GM19193 (cell line): Measurements from ENCODE around the gene TRPM3.

Experiments
- POLR2A ChIP-seq: IDR thresholded peaks from 4 replicates; pipeline ENCODE4 v1.6.1; 2011; ENCODE audit not compliant: insufficient read depth, insufficient read length; ENCODE audit errors: extremely low read depth

TRPM3 gene

DNA sequence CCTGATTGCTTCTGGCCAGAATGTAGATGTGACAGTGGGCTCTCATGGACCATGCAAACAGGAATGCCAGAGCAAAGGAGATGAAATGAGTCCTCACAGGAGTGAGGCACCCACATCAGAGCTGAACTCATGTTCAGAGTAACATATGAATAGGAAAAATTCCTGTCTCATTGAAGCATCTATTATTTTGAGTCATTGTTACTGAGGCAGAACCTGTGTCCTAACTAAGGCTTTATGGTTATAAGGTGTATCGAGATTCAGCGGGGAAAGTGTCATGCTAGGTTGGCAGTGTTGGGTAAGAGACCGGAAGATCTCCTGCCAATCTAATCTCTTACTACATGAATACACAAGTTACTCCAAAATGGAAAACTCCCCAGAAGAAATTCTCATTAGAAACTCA, 304.1 kb downstream of the TRPM3 start:
- no peak for TF ChIP-seq POLR2A

GRCh38 chr9:70816891-70817290, 304.5 kb downstream of the TRPM3 start:
- TF ChIP-seq POLR2A, result no peak

DNA sequence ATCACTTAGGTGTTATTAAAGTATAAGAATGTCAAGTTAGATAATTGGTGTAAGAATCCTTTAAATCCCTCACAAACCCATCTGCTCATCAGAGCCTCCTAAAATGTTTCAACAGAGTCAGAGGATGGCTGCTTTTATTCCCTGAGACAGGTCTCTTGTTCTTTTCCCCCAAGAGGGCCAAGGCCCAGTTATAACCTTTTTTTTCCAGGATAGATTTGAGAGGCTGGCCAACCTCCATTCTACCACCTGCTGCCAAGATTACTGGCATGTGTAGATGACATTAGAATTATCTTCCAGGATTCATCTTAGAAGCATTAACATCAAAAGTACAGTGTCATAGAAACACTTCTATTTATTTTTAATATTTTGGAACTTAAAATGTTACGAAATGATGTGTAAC, 305.1 kb downstream of the TRPM3 start:
- TF ChIP-seq POLR2A, result no peak

GRCh38 chr9:70814597-70814996, 306.8 kb downstream of the TRPM3 start:
- no peak for TF ChIP-seq POLR2A

GRCh38 chr9:70813141-70813540, 308.3 kb downstream of the TRPM3 start:
- TF ChIP-seq POLR2A, result no peak

DNA sequence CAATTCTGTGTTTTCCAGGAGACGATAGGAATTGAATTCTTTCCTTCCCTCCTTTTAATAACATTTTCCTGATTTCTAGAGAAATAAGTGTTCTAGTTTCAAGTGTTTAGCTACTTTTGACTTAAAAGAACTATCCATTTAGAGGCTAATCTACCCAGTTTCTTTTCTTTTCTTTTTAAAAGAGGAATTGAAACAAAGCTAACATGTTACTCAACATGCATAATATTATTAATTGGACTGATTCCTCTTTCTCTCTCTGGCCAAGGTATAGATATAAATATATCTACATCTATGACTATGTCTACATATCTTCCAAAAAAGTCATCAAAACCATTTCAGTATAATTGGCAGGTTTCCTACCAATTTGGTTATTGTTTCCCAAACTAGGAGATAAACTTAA, 309.8 kb downstream of the TRPM3 start:
- no peak for TF ChIP-seq POLR2A

DNA sequence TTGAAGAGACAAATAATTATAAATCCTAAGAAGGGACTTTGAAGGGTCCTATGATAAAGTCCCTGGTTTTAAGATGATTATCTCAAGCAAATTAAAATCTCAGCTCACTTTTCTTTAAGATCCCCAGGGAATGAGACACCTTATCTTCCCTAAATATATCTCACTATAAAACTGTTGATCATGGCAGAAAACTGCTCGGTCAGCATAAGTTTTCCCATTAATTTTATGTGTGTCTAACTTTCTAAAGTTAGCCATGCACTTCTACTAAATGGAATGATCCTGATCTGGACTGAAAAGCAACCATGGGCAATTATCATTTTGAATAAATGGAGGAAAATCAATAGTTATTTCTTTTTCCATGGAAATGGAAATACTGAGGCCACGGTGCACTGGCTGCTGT, 314.5 kb downstream of the TRPM3 start:
- no peak for TF ChIP-seq POLR2A

DNA sequence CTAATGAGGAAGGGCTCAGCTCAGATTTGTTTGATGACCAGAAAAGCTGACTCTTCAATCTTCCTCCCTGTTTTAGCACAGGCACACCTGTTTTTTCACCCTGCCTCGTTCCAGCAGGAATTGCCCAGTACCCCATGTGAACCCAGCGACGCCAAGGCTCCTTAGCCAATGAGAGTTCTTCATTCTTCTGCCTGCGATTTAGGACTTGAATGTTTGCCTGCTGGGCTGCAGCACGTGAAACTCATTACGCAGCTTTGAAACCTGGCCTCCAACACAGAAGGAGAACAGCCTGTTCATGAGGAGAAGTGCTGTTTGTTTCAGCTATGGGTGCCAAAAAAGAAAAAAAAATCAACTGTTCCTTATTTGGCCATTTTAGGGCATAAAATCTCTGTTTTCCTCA, 315.5 kb downstream of the TRPM3 start:
- no peak for TF ChIP-seq POLR2A

DNA sequence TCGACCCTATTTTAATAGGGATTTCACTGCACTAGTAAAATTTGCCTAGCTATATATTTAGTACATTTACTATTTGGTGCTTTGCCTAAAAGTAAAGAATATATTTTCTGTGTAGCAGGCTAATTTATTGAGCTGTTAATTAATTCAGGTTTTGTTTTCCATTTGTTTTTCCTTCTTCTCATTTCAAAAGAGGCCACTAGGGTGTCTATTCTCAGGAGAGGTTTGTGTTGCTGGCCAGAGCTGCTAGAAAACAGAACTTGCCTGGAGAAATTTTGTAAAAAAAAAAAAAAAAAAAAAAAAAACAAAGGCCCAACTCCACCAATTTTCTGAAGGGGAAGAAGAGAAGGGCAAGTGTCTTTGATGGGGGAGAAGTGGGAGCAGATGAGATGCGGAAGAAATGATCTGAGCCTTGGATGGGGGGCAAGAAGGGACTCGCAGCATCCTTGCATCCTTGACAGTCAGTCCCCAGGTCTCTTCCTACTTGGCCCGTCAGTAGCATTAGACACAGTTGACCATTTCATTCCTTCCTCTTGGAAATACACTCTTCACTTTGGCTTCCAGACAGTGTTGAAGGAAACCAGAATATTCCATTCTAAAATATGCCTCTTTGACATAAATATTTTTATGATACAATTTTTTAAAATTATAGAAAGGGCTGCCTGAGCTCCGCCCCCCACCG, 318.5 kb downstream of the TRPM3 start:
- TF ChIP-seq POLR2A, result no peak

- TF ChIP-seq POLR2A, result no peak
These were observed 319.2 kb downstream of the TRPM3 start for GRCh38 chr9:70802206-70802605.

DNA sequence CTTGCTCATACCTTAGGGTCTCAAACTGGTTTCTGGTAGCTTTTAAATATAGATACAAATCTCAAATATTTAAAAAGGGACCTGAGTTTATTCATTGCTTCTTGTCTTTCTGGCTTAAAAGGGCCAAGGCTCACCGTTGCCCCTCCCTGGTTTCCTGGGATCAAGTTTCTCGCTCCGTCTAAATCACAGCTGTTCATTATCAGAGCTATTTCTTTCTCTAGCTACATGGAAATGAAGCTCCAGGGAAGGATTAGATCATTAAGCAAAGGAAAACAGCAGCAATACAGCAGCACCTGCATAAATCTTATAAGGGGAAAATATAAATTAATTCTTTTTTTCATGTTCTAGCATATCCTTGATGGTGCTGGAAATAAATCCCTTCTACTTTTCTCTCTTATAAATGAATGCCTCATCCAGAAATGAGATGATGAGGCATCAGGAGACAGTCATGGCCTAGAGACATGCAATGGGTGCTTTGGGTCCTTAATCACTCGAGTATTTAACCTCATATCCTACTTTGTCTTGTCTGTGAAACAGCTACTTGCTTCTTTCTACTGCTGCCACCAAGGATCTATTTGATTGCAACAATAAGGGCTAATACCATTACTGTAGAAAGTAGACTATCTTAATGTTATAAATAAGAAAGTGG, 320.1 kb downstream of the TRPM3 start:
- no peak for TF ChIP-seq POLR2A

DNA sequence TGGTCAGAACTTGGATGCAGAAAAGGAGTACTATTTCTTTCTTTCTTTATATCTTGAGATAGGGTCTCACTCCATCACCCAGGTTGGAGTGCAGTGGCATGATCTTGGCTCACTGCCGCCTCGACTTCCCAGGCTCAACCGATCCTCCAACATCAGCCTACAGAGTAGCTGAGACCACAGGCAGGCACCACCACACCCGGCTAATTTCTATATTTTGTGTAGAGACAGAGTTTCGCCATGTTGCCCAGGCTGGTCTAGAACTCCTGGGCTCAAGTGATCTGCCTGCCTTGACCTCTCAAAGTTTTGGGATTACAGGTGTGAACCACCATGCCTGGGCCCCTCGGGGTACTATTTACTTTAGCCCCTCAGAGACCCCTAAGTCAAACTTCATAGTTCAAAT, 323.4 kb downstream of the TRPM3 start:
- TF ChIP-seq POLR2A, result no peak

- no peak for TF ChIP-seq POLR2A
These were observed 325.6 kb downstream of the TRPM3 start for GRCh38 chr9:70795841-70796240.

- TF ChIP-seq POLR2A, result no peak
These were observed 328.6 kb downstream of the TRPM3 start for GRCh38 chr9:70792796-70793195.

- no peak for TF ChIP-seq POLR2A
These were observed 329.5 kb downstream of the TRPM3 start for GRCh38 chr9:70791936-70792335.

- no peak for TF ChIP-seq POLR2A
These were observed 332.3 kb downstream of the TRPM3 start for GRCh38 chr9:70789086-70789485.
